Trophoblast cell (in vitro differentiated cells and primary cell): ENCODE data around the gene RANGRF.
A peak's percentile ranks its signal among the peaks of the same experiment; 100 is the strongest.
"Not testable (repeated sequence)": the region's sequence is repeated elsewhere in the genome, so short reads cannot be mapped to it uniquely, and the experiment has no call there.

Source experiments
- DNase-seq, 2 donors: peaks; one replicate each; pipeline ENCODE4 v3.0.0-alpha.2; 2016
- H2AFZ ChIP-seq: 2 replicates; pipeline ENCODE4 v1.6.1; 2013; ENCODE audit warnings: low read length, moderate library complexity, mild to moderate bottlenecking; ENCODE audit not compliant: insufficient read depth, poor library complexity
- H2AK5ac ChIP-seq: 2 replicates; pipeline ENCODE4 v1.6.1; 2013; ENCODE audit warnings: mild to moderate bottlenecking, low read length
- H2BK120ac ChIP-seq: 2 replicates; pipeline ENCODE4 v1.6.1; 2013; ENCODE audit warnings: low read length, mild to moderate bottlenecking, moderate library complexity; ENCODE audit not compliant: insufficient read depth, poor library complexity
- H2BK12ac ChIP-seq: 2 replicates; pipeline ENCODE4 v1.6.1; 2013; ENCODE audit warnings: mild to moderate bottlenecking, low read length, moderate library complexity
- H2BK5ac ChIP-seq: 2 replicates; pipeline ENCODE4 v1.6.1; 2013; ENCODE audit warnings: low read length, low read depth, moderate library complexity, mild to moderate bottlenecking; ENCODE audit not compliant: poor library complexity
- H3K14ac ChIP-seq: 2 replicates; pipeline ENCODE4 v1.6.1; 2013; ENCODE audit warnings: mild to moderate bottlenecking, low read length
- H3K18ac ChIP-seq: 2 replicates; pipeline ENCODE4 v1.6.1; 2013; ENCODE audit warnings: mild to moderate bottlenecking, low read length
- H3K23ac ChIP-seq: 2 replicates; pipeline ENCODE4 v1.6.1; 2013; ENCODE audit warnings: low read length
- H3K27ac ChIP-seq: 2 replicates; pipeline ENCODE4 v1.5.1; 2013; ENCODE audit warnings: low read depth, mild to moderate bottlenecking, inconsistent platforms, low read length, moderate library complexity
- H3K27me3 ChIP-seq: 2 replicates; pipeline ENCODE4 v1.6.1; 2013; ENCODE audit warnings: inconsistent platforms, mild to moderate bottlenecking, low read length, moderate library complexity; ENCODE audit not compliant: insufficient read depth
- H3K36me3 ChIP-seq, 2 experiments: 1 replicate in 1 of 2; 2 replicates in 1 of 2; pipeline ENCODE4 v1.6.1; 2013; ENCODE audit warnings: low read length in 2 of 2, mild to moderate bottlenecking in 2 of 2, moderate library complexity in 1 of 2; ENCODE audit not compliant: insufficient read depth in 2 of 2, control insufficient read depth in 1 of 2
- H3K4ac ChIP-seq: 2 replicates; pipeline ENCODE4 v1.6.1; 2013; ENCODE audit warnings: low read depth, mild to moderate bottlenecking, low read length, moderate library complexity
- H3K4me1 ChIP-seq, 2 experiments: 1 replicate in 1 of 2; 2 replicates in 1 of 2; pipeline ENCODE4 v1.6.1; 2013; ENCODE audit warnings: low read length in 2 of 2, mild to moderate bottlenecking in 2 of 2, moderate library complexity in 1 of 2; ENCODE audit not compliant: insufficient read depth in 2 of 2, control insufficient read depth in 1 of 2
- H3K4me2 ChIP-seq: 2 replicates; pipeline ENCODE4 v1.6.1; 2013; ENCODE audit warnings: inconsistent platforms, mild to moderate bottlenecking, low read length, moderate library complexity
- H3K4me3 ChIP-seq: 2 replicates; pipeline ENCODE4 v1.5.1; 2013; ENCODE audit warnings: mild to moderate bottlenecking, low read depth, low read length, inconsistent platforms
- H3K79me1 ChIP-seq: one replicate; pipeline ENCODE4 v1.6.1; 2013; ENCODE audit warnings: low read length
- H3K79me2 ChIP-seq: 2 replicates; pipeline ENCODE4 v1.6.1; 2013; ENCODE audit warnings: low read length, mild to moderate bottlenecking; ENCODE audit not compliant: control insufficient read depth, insufficient read depth, poor library complexity
- H3K9ac ChIP-seq: 2 replicates; pipeline ENCODE4 v1.6.1; 2013; ENCODE audit warnings: mild to moderate bottlenecking, low read length
- H3K9me3 ChIP-seq: 2 replicates; pipeline ENCODE4 v1.6.1; 2013; ENCODE audit warnings: low read depth, mild to moderate bottlenecking, control low read depth, inconsistent platforms, low read length; ENCODE audit not compliant: insufficient read depth
- H4K12ac ChIP-seq: 2 replicates; pipeline ENCODE4 v1.6.1; 2013; ENCODE audit warnings: low read depth, mild to moderate bottlenecking, low read length, moderate library complexity
- H4K8ac ChIP-seq: 2 replicates; pipeline ENCODE4 v1.6.1; 2013; ENCODE audit warnings: low read depth, mild to moderate bottlenecking, low read length, moderate library complexity
- H4K91ac ChIP-seq: one replicate; pipeline ENCODE4 v1.6.1; 2013; ENCODE audit warnings: low read depth, mild to moderate bottlenecking, low read length, moderate library complexity
- WGBS: extraction: QIAGEN DNeasy Blood & Tissue Kit; methylation state at CpG from one replicate; pipeline ENCODE4 v1.1.7; 2013; ENCODE audit warnings: missing lambda C conversion rate; ENCODE audit not compliant: insufficient read length, insufficient coverage; ENCODE audit errors: extremely low coverage; 5-methylcytosine and 5-hydroxymethylcytosine counted together

The RANGRF gene

DNA sequence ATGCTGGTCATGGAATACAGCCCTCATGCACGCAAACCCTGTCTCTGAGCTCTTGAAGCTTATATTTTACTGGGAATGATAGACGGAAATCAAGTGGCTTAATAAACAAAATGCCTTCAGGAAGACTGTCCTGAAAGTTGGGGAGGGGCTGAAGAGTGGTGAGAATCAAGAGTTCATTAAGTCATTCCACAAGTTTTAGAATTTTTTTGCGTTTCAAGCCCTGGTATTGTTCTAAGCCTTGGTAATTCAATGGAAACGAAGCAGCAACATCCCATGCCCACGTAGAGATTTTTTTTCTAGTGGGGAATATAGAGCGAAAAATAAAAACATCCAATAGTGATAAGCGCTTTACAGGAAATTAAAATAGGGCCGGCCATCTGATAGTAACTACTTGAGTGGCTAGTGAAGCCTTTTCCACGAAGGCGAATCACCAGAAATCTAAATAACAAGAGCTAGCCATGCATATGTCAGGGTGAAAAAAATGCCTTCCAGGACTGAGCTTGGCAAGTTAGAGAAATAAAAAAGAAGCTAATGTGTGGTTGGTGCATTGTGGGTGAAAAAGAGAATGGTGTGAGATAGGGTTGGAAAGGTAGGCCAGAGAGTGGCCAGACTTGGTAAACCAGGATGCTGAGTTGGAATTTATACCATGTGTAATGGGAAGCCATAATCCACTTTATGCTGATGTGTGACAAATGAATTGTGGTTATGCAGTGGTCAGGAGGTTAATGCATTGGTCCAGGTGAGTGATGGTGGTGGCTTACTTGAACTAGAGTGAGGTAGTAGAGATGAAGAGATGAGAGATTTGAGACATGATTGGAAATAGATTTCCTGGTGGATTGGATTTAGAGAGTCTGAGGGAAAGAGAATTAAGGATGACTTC is 38.6 kb upstream of the RANGRF start:
- H3K27ac ChIP-seq = peak overlapping the region; percentile 11
- peak overlapping the region; percentile 94 for H3K4me2 ChIP-seq
- H2BK12ac ChIP-seq = no peak overlapping the region
- H3K79me2 ChIP-seq = peaks cover 2% of the 10 kb centered on the region
- H2AFZ ChIP-seq = peak overlapping the region; percentile 82
- no peak overlapping the region for H2BK5ac ChIP-seq
- peaks cover 3 to 7% of the 10 kb centered on the region in 2 experiments for H3K36me3 ChIP-seq
- no peaks in the 10 kb centered on the region for H3K27me3 ChIP-seq
- H3K4me1 ChIP-seq = peaks cover 0 to 2% of the 10 kb centered on the region in 2 experiments
- no peak overlapping the region for H2AK5ac ChIP-seq
- H3K14ac ChIP-seq = peak overlapping the region; percentile 56
- no peak overlapping the region for H3K23ac ChIP-seq
- no peak overlapping the region for H3K18ac ChIP-seq
- DNase-seq = no peak
- H4K91ac ChIP-seq = peak overlapping the region; percentile 74
- peak overlapping the region; percentile 99 for H4K8ac ChIP-seq
- H3K4me3 ChIP-seq = peak overlapping the region; percentile 87
- peak overlapping the region; percentile 77 for H3K4ac ChIP-seq
- peak overlapping the region; percentile 68 for H4K12ac ChIP-seq
- H3K79me1 ChIP-seq = peaks cover 12% of the 10 kb centered on the region
- no peak overlapping the region for H2BK120ac ChIP-seq
- no CpG with 5 or more reads among the region's 10 CpGs for WGBS
- H3K9ac ChIP-seq = peak overlapping the region; percentile 76
- H3K9me3 ChIP-seq = no peaks in the 10 kb centered on the region

DNA sequence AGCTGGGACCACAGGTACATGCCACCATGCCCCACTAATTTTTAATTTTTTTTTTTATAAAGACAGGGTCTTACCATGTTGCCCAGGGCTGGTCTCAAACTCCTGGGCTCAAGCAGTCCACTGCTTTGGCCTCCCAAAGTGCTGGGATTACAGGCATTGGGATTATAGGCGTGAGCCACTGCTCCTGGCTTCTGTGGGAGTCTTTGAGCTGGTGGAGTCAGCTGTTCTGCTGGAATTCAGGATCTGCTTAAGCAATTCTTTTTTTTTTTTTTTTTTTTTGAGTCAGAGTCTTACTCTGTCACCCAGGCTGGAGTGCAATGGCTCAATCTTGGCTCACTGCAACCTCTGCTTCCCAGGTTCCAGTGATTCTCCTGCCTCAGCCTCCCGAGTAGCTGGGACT is 37.1 kb upstream of the RANGRF start:
- not testable (repeated sequence) for DNase-seq, H2AFZ ChIP-seq, H3K14ac ChIP-seq, H3K4ac ChIP-seq, H3K18ac ChIP-seq, H3K4me2 ChIP-seq, H3K79me2 ChIP-seq, H3K4me1 ChIP-seq, H3K9me3 ChIP-seq, H3K9ac ChIP-seq, H4K12ac ChIP-seq, H2BK12ac ChIP-seq, H2AK5ac ChIP-seq, H3K27ac ChIP-seq, H4K91ac ChIP-seq, H4K8ac ChIP-seq, H2BK5ac ChIP-seq, H3K27me3 ChIP-seq, H3K23ac ChIP-seq, H2BK120ac ChIP-seq, H3K4me3 ChIP-seq
- peaks cover 17 to 20% of the 10 kb centered on the region in 2 experiments for H3K36me3 ChIP-seq
- no CpG with 5 or more reads among the region's 2 CpGs for WGBS
- H3K79me1 ChIP-seq = peaks cover 12% of the 10 kb centered on the region

DNA sequence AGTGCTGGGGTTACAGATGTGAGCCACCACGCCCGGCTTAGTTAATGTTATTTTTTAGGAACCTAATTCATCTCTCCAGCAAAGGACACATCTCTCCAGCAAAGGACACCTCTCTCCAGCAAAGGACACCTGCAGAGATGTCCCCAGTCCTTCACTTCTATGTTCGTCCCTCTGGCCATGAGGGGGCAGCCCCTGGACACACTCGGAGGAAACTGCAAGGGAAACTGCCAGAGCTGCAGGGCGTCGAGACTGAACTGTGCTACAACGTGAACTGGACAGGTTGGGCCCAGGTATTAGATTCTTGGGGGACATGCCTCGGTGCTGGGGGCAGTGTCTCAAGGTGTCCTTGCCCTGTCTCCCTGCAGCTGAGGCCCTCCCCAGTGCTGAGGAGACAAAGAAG is 34.7 kb upstream of the RANGRF start:
- H3K9me3 ChIP-seq = no peaks in the 10 kb centered on the region
- no peak overlapping the region for H4K8ac ChIP-seq
- no peak overlapping the region for H3K18ac ChIP-seq
- H2AK5ac ChIP-seq = no peak overlapping the region
- H3K79me1 ChIP-seq = peaks cover 4% of the 10 kb centered on the region
- H4K12ac ChIP-seq = no peak overlapping the region
- no peaks in the 10 kb centered on the region for H3K27me3 ChIP-seq
- DNase-seq = no peak
- no peak overlapping the region for H4K91ac ChIP-seq
- no peak overlapping the region for H3K4me3 ChIP-seq
- no peak overlapping the region for H3K23ac ChIP-seq
- H2BK5ac ChIP-seq = no peak overlapping the region
- H2AFZ ChIP-seq = no peak overlapping the region
- H3K27ac ChIP-seq = no peak overlapping the region
- peaks cover 2% of the 10 kb centered on the region for H3K79me2 ChIP-seq
- no peak overlapping the region for H2BK12ac ChIP-seq
- peaks cover 30 to 33% of the 10 kb centered on the region in 2 experiments for H3K36me3 ChIP-seq
- H3K9ac ChIP-seq = no peak overlapping the region
- peaks cover 0 to 2% of the 10 kb centered on the region in 2 experiments for H3K4me1 ChIP-seq
- no CpG with 5 or more reads among the region's 8 CpGs for WGBS
- H3K4me2 ChIP-seq = no peak overlapping the region
- H3K4ac ChIP-seq = no peak overlapping the region
- H3K14ac ChIP-seq = no peak overlapping the region
- H2BK120ac ChIP-seq = no peak overlapping the region

DNA sequence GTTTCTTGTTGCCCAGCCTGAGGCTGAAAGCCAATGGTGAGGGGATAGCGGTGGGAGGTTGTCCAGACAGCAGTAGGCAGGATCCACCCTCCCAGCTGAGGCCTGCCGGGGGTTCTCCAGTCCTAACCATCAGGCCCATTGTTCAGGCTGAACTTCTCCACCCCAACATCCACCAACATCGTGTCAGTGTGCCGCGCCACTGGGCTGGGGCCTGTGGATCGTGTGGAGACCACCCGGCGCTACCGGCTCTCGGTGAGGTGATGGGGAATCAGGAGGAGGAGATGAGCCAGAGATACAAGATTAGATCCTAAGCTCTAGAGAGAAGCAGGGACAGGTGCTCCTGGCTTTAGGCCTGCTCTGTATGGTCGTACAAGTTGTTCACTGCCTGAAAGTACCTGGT is 33.6 kb upstream of the RANGRF start:
- H3K4ac ChIP-seq = no peak overlapping the region
- H3K4me1 ChIP-seq = peaks cover 0 to 1% of the 10 kb centered on the region in 2 experiments
- H4K8ac ChIP-seq = no peak overlapping the region
- H3K79me1 ChIP-seq = no peaks in the 10 kb centered on the region
- H3K36me3 ChIP-seq = peaks cover 30 to 35% of the 10 kb centered on the region in 2 experiments
- H3K79me2 ChIP-seq = no peaks in the 10 kb centered on the region
- H4K91ac ChIP-seq = no peak overlapping the region
- no peak overlapping the region for H2BK5ac ChIP-seq
- H2AFZ ChIP-seq = no peak overlapping the region
- no peak overlapping the region for H2BK12ac ChIP-seq
- H3K4me3 ChIP-seq = no peak overlapping the region
- no peak overlapping the region for H2AK5ac ChIP-seq
- no peaks in the 10 kb centered on the region for H3K9me3 ChIP-seq
- no peak overlapping the region for H3K14ac ChIP-seq
- no peaks in the 10 kb centered on the region for H3K27me3 ChIP-seq
- H3K23ac ChIP-seq = no peak overlapping the region
- DNase-seq = no peak
- WGBS = no CpG with 5 or more reads among the region's 11 CpGs
- H3K27ac ChIP-seq = no peak overlapping the region
- no peak overlapping the region for H3K4me2 ChIP-seq
- no peak overlapping the region for H3K18ac ChIP-seq
- no peak overlapping the region for H4K12ac ChIP-seq
- H3K9ac ChIP-seq = peak overlapping the region; percentile 30
- H2BK120ac ChIP-seq = no peak overlapping the region
